K562 (cell line): ENCODE measurements around the gene NOS1.

Source experiments
- USF1 ChIP-seq: sonication (generic); formaldehyde crosslinking; IDR thresholded peaks from 2 replicates; pipeline ENCODE4 v1.9.0; 2022; ENCODE audit warnings: mild to moderate bottlenecking, missing genetic modification reagents
- ZNF699 ChIP-seq: fragments of 250-450 bp; sonication (Bioruptor Pico); IDR thresholded peaks from 2 replicates; pipeline ENCODE4 v1.8.0; 2021; ENCODE audit warnings: mild to moderate bottlenecking, moderate library complexity; ENCODE audit not compliant: insufficient replicate concordance
- TF ChIP-seq, protein P1 (sequence below), 3 experiments: IDR thresholded peaks in 2 of 3; conservative IDR thresholded peaks in 1 of 3; 2 replicates each; pipeline ENCODE4 v1.5.1; 2011 to 2012; ENCODE audit warnings: low read length in 3 of 3, mild to moderate bottlenecking in 3 of 3, control low read depth in 2 of 3, improper control_type of control experiment in 1 of 3, inconsistent platforms in 1 of 3, low read depth in 1 of 3, mixed read lengths in 1 of 3, moderate library complexity in 1 of 3; ENCODE audit not compliant: insufficient read depth in 2 of 3

- TF ChIP-seq USF1 (CRISPR knock-in tag): no peak
- TF ChIP-seq, protein P1, sequence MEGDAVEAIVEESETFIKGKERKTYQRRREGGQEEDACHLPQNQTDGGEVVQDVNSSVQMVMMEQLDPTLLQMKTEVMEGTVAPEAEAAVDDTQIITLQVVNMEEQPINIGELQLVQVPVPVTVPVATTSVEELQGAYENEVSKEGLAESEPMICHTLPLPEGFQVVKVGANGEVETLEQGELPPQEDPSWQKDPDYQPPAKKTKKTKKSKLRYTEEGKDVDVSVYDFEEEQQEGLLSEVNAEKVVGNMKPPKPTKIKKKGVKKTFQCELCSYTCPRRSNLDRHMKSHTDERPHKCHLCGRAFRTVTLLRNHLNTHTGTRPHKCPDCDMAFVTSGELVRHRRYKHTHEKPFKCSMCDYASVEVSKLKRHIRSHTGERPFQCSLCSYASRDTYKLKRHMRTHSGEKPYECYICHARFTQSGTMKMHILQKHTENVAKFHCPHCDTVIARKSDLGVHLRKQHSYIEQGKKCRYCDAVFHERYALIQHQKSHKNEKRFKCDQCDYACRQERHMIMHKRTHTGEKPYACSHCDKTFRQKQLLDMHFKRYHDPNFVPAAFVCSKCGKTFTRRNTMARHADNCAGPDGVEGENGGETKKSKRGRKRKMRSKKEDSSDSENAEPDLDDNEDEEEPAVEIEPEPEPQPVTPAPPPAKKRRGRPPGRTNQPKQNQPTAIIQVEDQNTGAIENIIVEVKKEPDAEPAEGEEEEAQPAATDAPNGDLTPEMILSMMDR (IDR thresholded peaks at IDR 0.05 in 2 of 3, conservative IDR thresholded peaks at IDR 0.05 in 1 of 3; ENCODE audit: insufficient read depth in 2 of 3, low read depth in 1 of 3, low read length in 3 of 3): no peak
- no peak for TF ChIP-seq ZNF699
Observed at GRCh38 chr12:117318591-117318990, 42.8 kb downstream of the NOS1 start.
